Stimulated activated CD8-positive, alpha-beta memory T cell treated with anti-CD3 and anti-CD28 coated beads, Interleukin-7, amount 100 ng/mL, for 4 hours (primary cell): ENCODE measurements around the gene RBSN.

Source experiments
- DNase-seq, 2 donors: peaks; one replicate each; pipeline ENCODE4 v3.0.0-alpha.2; 2020; ENCODE audit warnings: low read depth in 2 of 2

The RBSN gene

DNA sequence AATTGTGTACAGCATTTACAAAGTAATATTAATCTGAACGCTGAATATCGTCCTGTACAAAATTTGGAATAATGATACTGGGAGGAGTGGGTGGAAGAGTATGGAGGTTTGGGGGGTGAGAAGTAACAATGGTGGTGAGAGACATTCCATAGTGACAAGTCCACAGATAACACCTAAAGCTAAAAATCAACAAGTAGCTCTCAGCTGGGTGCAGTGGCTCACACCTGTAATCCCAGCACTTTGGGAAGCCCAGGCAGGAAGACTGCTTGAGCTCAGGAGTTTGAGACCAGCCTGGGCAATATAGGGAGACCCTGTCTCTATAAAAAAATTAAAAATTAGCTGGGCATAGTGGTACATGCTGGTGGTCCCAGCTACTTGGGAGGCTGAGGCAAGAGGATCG lies 38.9 kb downstream of the RBSN start:
- DNase-seq: no peak

- DNase-seq: no peak
Observed at GRCh38 chr3:15056676-15057404, 42.1 kb downstream of the RBSN start.

DNA sequence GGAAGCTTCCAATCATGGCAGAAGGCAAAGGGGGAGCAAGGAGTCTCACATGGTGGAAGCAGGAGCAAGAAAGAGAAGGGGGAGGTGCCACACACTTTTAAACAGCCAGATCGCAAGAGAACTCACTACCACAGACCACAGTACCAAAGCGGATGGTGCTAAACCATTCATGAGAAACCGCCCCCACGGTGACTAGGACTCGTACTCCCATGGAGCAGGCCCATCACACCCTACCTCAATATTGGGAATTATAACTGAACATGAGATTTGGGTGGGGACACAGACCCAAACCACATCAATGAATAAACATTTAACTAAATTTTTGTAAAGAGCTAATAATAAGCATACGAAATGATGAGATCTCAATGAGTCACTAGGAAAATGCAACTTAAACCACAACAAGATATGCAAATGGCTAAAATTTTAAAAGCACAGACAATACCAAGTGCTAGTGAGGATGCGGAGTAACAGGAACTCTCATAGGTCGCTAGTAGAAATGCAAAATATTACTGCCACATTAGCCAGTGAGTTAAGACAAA lies 43.9 kb downstream of the RBSN start:
- peak; percentile 48 to 62 for DNase-seq

DNA sequence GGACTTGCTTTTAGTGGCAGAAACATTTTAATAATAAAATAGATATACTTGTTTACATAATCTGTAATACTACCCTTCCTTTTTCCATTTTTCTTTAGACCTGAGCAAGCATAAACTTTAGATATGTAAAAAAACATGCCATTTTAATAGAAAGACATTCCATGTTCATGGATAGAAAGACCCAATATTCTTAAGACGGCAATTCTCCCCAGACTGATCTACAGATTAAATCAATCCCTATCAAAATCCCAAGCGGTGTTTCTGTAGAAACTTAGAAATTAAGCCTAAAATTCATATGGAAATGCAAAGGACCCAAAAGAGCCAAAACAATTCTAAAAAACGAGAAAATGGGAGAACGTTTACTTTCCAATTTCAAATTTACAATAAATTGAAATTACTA lies 45.4 kb downstream of the RBSN start:
- DNase-seq: no peak

DNA sequence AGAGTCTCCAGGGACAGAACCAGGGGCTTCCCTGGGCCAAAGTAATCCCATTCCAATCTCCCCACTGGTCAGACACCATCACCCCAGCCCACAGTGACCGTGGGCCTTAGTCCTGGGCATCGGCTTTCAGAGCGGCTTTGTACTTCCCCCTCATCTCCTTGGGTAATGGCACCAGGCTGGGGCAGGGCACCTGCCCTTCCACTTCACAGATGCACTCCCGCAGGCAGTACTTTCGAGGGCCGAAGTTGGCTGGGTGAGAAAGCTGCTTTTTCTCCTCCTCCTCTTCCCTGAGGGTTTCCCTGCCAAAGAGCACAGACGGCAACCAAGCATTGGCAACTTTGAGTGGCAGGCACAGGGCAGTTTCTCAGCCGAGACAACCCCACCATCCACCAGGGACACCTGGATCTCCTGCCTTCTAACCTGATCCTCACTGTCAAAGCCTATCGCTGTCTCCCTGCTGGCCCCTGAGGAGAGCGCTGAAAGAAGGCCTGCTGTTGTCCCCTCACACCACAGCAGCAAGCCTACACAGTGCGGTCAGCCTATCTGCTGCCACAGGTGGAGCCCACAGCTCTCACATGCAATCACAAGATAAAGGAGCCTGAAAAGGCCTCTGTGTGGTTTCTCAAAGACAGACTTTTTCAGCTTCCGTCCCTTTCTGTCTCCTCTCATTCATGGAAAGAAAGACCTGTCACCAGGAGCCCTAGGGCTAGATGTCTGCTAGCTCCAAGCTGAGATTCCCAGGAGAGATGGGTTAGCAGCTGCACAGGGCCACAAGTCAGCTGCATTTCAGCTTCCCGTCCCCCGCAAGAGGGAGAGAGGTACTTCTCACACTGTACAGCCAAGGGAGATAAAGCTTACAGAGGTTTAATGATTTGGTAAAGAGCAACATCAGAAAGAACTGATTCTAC lies 46.4 kb downstream of the RBSN start:
- no peak for DNase-seq

DNA sequence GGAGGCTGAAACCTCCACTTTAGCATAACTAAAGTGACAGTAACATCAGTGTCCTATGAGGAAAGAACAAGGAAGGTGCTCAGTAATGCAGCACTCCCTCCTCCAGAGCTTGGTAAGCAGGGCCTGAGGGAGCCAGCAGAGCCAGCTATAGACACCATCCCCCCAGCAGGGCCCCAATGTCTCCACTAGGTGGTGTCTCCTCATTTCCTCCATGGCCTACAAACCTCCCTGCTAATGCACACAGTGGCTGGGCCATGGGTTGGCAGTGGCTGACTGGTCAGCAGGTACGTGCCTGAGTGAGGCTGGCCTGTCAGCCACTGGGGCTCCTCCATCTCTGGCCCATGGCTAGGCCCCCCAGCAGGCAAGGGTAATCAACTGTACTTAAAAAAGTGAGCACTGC lies 47.4 kb downstream of the RBSN start:
- DNase-seq: peak in 1 of 2 donors; percentile 27

DNA sequence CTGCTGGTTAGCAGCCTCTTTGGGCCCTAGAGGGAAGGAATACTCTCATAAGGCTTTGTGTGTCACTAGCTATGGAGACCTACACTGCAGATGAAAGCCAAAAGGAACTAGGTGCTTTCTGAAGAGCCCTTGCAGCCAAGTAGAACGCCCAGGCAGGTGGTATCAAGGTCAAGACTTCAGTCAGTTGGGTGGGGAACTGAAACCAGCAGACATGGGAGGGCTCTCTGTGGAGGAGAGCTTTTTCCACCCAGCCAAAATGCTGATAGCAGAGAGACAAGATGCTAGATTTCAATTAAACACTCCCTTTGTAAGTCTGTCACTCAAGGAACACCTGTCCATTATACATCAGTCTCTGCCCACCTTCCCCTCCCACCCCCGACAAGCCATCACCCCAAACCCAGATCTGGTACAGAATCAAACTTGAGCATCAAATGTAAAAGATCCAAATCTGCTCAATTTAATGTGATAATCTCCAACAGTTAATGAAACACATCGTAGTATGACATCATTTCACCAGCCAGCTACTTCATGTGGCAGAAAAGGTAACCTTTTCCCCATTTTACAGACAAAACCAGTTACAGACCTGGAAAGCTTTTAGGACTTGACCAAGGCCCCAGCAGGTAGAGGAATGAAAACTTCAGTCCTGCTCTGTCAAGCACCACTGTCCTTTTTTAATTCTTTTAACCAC lies 48.4 kb downstream of the RBSN start:
- no peak for DNase-seq

DNA sequence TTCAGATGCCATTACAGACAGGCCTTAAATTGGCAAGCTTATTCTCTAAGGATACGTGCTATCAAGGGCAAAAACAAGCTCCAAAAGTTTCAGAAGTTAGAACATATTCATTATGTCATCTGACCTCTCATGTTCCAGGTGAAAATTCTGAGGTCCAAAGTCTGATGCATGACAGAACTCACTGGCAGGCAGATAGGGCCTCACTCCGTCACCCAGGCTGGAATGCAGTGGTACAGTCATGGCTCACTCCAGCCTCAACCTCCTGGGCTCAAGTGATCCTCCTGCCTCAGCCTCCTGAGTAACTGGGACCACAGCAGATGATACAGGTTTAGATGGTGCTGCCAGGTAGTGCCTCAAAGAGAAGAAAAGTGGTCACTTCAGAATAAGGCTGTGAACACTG lies 49.4 kb downstream of the RBSN start:
- no peak for DNase-seq

DNA sequence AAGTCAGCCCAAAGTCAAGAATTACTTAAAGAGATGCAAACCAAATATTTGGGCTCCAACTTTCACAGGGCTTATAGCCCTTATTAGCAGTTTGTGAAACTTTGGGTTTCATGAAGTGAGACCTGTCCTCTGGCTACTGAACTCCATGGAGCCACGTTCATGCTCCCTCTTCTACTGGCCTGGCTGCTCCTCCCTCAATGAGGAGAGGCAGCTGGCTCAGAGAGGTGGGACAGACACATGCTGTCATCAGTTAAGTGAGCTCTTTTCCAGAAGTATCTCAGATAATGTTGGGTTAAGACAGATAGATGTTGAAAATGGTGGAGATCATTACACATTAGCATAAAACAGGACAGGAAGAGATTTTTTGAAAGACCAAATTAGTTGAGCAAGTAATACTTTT lies 53.3 kb downstream of the RBSN start:
- DNase-seq: no peak

DNA sequence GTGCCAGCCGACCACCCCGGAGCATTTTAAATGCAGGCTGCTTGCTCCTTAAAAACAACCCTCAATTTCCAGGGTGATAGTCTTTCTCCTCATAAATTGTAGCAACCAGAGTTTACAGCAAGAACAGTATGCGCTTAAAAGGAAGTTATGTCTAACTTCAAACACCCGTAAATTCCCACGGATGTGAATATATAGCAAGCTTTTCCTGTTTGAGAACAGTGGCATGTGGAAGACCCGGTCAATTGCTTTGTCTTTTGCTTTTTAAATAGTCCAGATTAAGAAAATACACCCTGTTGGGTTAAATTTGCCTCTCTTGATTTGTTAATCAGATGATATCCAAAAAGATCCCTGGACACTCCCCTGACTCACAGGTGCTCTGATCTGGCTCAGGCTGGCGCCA lies 54.6 kb downstream of the RBSN start:
- DNase-seq: no peak

GRCh38 chr3:15043408-15044171 lies 55.4 kb downstream of the RBSN start:
- DNase-seq: no peak

DNA sequence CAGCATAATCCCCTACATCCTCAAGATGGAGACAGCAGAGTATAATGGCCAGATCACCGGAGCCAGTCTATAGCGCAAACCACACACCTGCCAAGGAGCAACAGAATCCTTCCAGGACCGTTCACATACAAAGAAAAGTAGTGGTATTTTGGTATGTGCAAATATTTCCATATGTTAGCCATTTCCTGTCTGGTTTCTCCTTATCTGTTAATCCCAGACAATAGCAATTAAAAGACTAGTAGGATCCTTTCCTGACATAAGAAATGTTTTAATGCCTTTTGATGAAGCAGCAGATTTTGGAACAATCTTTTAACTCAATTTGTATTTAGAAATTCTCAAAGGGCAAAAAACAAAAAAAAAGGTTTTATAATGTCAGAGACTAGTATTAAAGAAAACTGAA lies 56.0 kb downstream of the RBSN start:
- DNase-seq: no peak

DNA sequence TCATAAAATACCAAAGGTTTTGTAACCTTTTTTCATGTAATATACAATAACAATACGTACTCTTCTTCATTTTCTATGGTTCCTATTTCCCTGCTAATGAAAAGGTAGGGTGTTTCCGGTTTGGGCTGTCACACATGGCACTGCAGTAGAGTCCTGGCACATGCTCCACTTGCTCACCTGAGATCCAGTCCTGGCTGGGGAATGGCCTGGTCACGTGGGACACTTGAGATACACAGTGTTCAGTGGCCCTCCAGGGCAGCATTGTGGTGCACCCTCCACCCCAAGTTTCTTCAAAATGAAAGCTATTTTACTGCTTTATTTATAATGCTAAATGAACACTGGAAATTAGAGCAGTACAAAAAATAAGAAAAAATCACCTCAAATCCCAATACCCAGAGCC lies 57.0 kb downstream of the RBSN start:
- no peak for DNase-seq

DNA sequence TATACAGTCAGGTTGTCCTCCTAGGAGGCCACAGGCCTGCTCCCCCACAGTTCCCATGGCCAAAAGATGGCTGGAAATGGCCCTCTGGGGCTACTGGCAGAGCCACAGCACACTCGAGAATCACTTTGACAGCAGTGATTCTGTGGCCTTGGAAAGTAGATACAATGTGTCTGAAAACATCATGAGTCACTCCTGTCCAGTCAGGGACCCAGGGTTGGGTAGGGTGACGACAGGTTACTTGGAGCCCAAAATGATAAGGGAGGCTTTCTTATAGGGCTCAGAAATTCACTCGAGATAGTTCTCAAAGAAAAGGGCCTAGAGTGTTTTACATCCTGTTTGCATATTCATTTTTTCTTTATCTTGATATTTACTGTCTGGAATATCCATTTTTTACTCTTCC lies 58.1 kb downstream of the RBSN start:
- DNase-seq: no peak

DNA sequence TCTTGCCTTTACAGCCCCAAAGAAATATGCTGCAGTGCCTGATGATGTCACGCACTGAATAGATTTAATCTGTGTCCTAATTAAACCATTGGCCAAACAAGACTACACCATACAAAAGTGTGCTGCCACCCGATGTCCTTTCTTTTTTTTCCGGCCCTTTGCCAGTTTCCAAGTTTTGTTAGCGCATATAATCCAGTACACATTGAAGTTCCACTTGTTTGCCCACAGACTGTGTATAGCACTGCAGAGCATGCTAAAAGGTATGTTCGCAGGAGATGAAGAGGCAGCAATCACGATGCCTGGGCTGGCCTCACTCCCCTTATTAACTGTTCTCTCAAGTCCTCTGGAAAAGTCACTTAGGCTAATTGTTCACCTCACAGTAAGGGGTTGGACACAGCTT lies 60.6 kb downstream of the RBSN start:
- no peak for DNase-seq

- DNase-seq: no peak
Observed at GRCh38 chr3:15033103-15033502, 65.8 kb downstream of the RBSN start.

DNA sequence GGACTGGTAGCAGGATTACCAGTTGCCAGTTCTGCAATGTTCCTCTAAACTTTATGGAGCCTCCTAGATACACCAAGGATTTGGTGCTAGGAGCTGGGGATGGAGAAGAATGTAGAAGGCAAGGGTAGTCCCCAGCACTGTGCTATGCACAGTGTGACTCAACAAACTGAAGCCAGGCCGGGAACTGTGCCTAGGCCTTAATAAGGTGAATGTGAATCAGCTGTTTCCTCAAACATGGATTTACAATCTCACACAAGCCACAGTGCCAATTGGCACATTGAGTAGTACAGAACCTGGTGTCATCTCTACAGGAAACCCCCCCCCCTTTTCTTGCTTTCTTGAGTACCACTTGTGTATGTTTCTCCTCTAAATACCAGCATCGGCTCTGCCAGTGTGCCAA lies 66.3 kb downstream of the RBSN start:
- DNase-seq: no peak

GRCh38 chr3:15029625-15030024 lies 69.3 kb downstream of the RBSN start:
- DNase-seq: no peak

- no peak for DNase-seq
Observed at GRCh38 chr3:15023719-15024118, 75.2 kb downstream of the RBSN start.

GRCh38 chr3:15023249-15023648 lies 75.7 kb downstream of the RBSN start:
- DNase-seq: no peak
